Right kidney (tissue), 1 donor: ENCODE data around the gene GPX3.

Source experiments
- DNase-seq: peaks from one replicate; pipeline ENCODE4 v3.0.0-alpha.2; 2016

The GPX3 gene

GRCh38 chr5:151033217-151033934 lies 13.0 kb downstream of the GPX3 start:
- no peak for DNase-seq

- no peak for DNase-seq
These were observed 14.3 kb downstream of the GPX3 start for GRCh38 chr5:151034422-151035379.

- no peak for DNase-seq
These were observed 16.2 kb downstream of the GPX3 start for GRCh38 chr5:151036556-151036955.

- no peak for DNase-seq
These were observed 17.4 kb downstream of the GPX3 start for GRCh38 chr5:151037561-151038411.

GRCh38 chr5:151038412-151038745 lies 18.0 kb downstream of the GPX3 start:
- no peak for DNase-seq

GRCh38 chr5:151038801-151039238 lies 18.4 kb downstream of the GPX3 start:
- no peak for DNase-seq

GRCh38 chr5:151039665-151040064 lies 19.3 kb downstream of the GPX3 start:
- no peak for DNase-seq

- no peak for DNase-seq
These were observed 19.9 kb downstream of the GPX3 start for GRCh38 chr5:151040211-151040747.

- no peak for DNase-seq
These were observed 21.3 kb downstream of the GPX3 start for GRCh38 chr5:151041577-151042268.

GRCh38 chr5:151042453-151043093 lies 22.2 kb downstream of the GPX3 start:
- no peak for DNase-seq

- no peak for DNase-seq
These were observed 27.5 kb downstream of the GPX3 start for GRCh38 chr5:151047814-151048425.

GRCh38 chr5:151048526-151048925 lies 28.1 kb downstream of the GPX3 start:
- DNase-seq, result no peak

GRCh38 chr5:151051066-151051930 lies 30.9 kb downstream of the GPX3 start:
- DNase-seq, result peak; percentile 35

- DNase-seq, result no peak
These were observed 31.7 kb downstream of the GPX3 start for GRCh38 chr5:151051931-151052608.

GRCh38 chr5:151052836-151053235 lies 32.4 kb downstream of the GPX3 start:
- DNase-seq, result no peak

- DNase-seq, result no peak
These were observed 33.5 kb downstream of the GPX3 start for GRCh38 chr5:151053796-151054462.

GRCh38 chr5:151054709-151055108 lies 34.3 kb downstream of the GPX3 start:
- DNase-seq, result no peak

GRCh38 chr5:151055336-151055735 lies 34.9 kb downstream of the GPX3 start:
- no peak for DNase-seq
